GM18505 (cell line): ENCODE data around the gene TMEM119.
"Not testable (repeated sequence)": the region's sequence is repeated elsewhere in the genome, so short reads cannot be mapped to it uniquely, and the experiment has no call there.

Experiments used
- ATAC-seq: cut with Tn5 transposase; IDR thresholded peaks from one replicate; pipeline ENCODE4 v1.9.1; 2021; ENCODE audit not compliant: unreplicated experiment
- POLR2A ChIP-seq: IDR thresholded peaks from 4 replicates; pipeline ENCODE4 v1.6.1; 2011; ENCODE audit warnings: borderline replicate concordance; ENCODE audit not compliant: insufficient read depth, insufficient read length; ENCODE audit errors: extremely low read depth

Gene TMEM119

GRCh38 chr12:108594960-108595710 lies 2.7 kb downstream of the TMEM119 start:
- no peak for ATAC-seq
- no peak for TF ChIP-seq POLR2A

GRCh38 chr12:108594323-108594903 lies 3.5 kb downstream of the TMEM119 start:
- TF ChIP-seq POLR2A, result no peak
- ATAC-seq, result no peak

- no peak for TF ChIP-seq POLR2A
- no peak for ATAC-seq
These were observed 5.6 kb downstream of the TMEM119 start for GRCh38 chr12:108592033-108592909.

GRCh38 chr12:108591267-108591980 lies 6.5 kb downstream of the TMEM119 start:
- TF ChIP-seq POLR2A, result no peak
- no peak for ATAC-seq

- not testable (repeated sequence) for ATAC-seq
These were observed 7.4 kb downstream of the TMEM119 start for GRCh38 chr12:108590463-108590862.

GRCh38 chr12:108589840-108590229 lies 8.0 kb downstream of the TMEM119 start:
- ATAC-seq, result no peak

GRCh38 chr12:108589028-108589839 lies 8.7 kb downstream of the TMEM119 start:
- TF ChIP-seq POLR2A, result no peak
- ATAC-seq, result no peak

More at GRCh38 chr12:108589840-108590229, 8.0 kb downstream of the TMEM119 start:
- no peak for TF ChIP-seq POLR2A

GRCh38 chr12:108587826-108588225 lies 10.1 kb downstream of the TMEM119 start:
- no peak for TF ChIP-seq POLR2A
- ATAC-seq, result no peak

GRCh38 chr12:108586306-108586705 lies 11.6 kb downstream of the TMEM119 start:
- no peak for TF ChIP-seq POLR2A
- no peak for ATAC-seq

GRCh38 chr12:108585864-108586263 lies 12.0 kb downstream of the TMEM119 start:
- ATAC-seq, result no peak
- TF ChIP-seq POLR2A, result no peak

- ATAC-seq, result no peak
- TF ChIP-seq POLR2A, result no peak
These were observed 13.3 kb downstream of the TMEM119 start for GRCh38 chr12:108584456-108585065.

- no peak for ATAC-seq
- TF ChIP-seq POLR2A, result no peak
These were observed 13.9 kb downstream of the TMEM119 start for GRCh38 chr12:108583991-108584390.
